Suprapubic skin (tissue), 4 donors: ENCODE data around the gene ADAP2.

ENCODE experiments used
- EP300 ChIP-seq: sonication (generic); formaldehyde crosslinking; IDR thresholded peaks from one replicate; pipeline ENCODE4 v1.6.1; 2017; ENCODE audit warnings: antibody characterized with exemption
- POLR2A ChIP-seq, 2 donors: fragments of 450-650 bp; IDR thresholded peaks; one replicate each; pipeline ENCODE4 v1.6.1; 2017; ENCODE audit warnings: antibody characterized with exemption in 2 of 2, mild to moderate bottlenecking in 2 of 2, moderate library complexity in 2 of 2
- POLR2AphosphoS5 ChIP-seq, 3 donors: sonication (generic); formaldehyde crosslinking; IDR thresholded peaks; one replicate each; pipeline ENCODE4 v1.6.1; 2017; ENCODE audit warnings: antibody characterized with exemption in 3 of 3
- TF ChIP-seq, protein P1 (sequence below), 2 donors: fragments of 200-600 bp in 1 of 2; fragments of 450-650 bp in 1 of 2; sonication (generic) in 1 of 2; IDR thresholded peaks; one replicate each; pipeline ENCODE4 v1.5.1; 2016 to 2019; ENCODE audit warnings: antibody characterized with exemption in 2 of 2, mild to moderate bottlenecking in 1 of 2, moderate library complexity in 1 of 2

- no peak for TF ChIP-seq EP300
- TF ChIP-seq, protein P1, sequence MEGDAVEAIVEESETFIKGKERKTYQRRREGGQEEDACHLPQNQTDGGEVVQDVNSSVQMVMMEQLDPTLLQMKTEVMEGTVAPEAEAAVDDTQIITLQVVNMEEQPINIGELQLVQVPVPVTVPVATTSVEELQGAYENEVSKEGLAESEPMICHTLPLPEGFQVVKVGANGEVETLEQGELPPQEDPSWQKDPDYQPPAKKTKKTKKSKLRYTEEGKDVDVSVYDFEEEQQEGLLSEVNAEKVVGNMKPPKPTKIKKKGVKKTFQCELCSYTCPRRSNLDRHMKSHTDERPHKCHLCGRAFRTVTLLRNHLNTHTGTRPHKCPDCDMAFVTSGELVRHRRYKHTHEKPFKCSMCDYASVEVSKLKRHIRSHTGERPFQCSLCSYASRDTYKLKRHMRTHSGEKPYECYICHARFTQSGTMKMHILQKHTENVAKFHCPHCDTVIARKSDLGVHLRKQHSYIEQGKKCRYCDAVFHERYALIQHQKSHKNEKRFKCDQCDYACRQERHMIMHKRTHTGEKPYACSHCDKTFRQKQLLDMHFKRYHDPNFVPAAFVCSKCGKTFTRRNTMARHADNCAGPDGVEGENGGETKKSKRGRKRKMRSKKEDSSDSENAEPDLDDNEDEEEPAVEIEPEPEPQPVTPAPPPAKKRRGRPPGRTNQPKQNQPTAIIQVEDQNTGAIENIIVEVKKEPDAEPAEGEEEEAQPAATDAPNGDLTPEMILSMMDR (IDR thresholded peaks at IDR 0.05): no peak
- TF ChIP-seq POLR2A (IDR thresholded peaks at IDR 0.05): no peak
- no peak for TF ChIP-seq POLR2AphosphoS5 (IDR thresholded peaks at IDR 0.05)
Observed at GRCh38 chr17:30929081-30929633, 7.4 kb downstream of the ADAP2 start.
